K562 (cell line): Measurements from ENCODE around the gene GATC. TPM values are rescaled to one million over a fixed set of nuclear protein-coding genes. Genes with fewer than 3 reads are reported as not detected.

ENCODE experiments used
- ATAC-seq: fragments of 200-7000 bp; cut with Tn5 transposase; 3 replicates; pipeline ENCODE4 v1.9.1; 2020; ENCODE audit warnings: moderate library complexity
- BruUV-seq: library from RNA; stranded (reverse); fragments of 400-500 nt; replicated peaks from 2 replicates; lab custom pipeline; 2021; lab: Mats Ljungman, UMichigan
- CTCF ChIA-PET: fragments of 300-600 bp; formaldehyde crosslinking; extraction: SDS; loops from one replicate; lab custom pipeline; 2021; ENCODE audit warnings: low intra/inter-chr PET ratio; lab: Yijun Ruan, JAX
- POLR2A ChIA-PET: fragments of 300-600, 350-650 bp; sonication (Branson Sonifier 250); formaldehyde crosslinking; extraction: SDS; loops from one replicate; lab custom pipeline; 2021; ENCODE audit warnings: antibody characterized with exemption, inconsistent platforms; lab: Yijun Ruan, JAX
- DNase-seq, 4 experiments: peaks; one replicate each; pipeline versions ENCODE4 v3.0.0 to v3.0.0-alpha.2; 2011 to 2018; ENCODE audit warnings: low spot score in 3 of 4, mixed read lengths in 3 of 4; ENCODE audit errors: extremely low read depth in 1 of 4
- FAIRE-seq: peaks from 2 replicates; lab custom pipeline; 2011; peaks lifted over from hg19 to GRCh38; lab: Jason Lieb, UNC
- H2AFZ ChIP-seq: 2 replicates; pipeline ENCODE4 v1.6.0; 2011; ENCODE audit warnings: low read depth, low read length, control low read depth, inconsistent platforms
- H3K27ac ChIP-seq: fragments of 200-600 bp; 3 replicates; pipeline ENCODE4 v1.8.0; 2011; ENCODE audit warnings: low read depth, mild to moderate bottlenecking, control low read depth, inconsistent platforms, low read length, moderate library complexity, mixed read lengths; ENCODE audit errors: extremely low read depth
- H3K27me3 ChIP-seq, 2 experiments: fragments of 300-600 bp in 1 of 2; 2 replicates in 1 of 2; 3 replicates in 1 of 2; pipeline versions ENCODE4 v1.6.0 to v1.8.0; 2011; ENCODE audit warnings: inconsistent platforms in 2 of 2, low read length in 2 of 2, mild to moderate bottlenecking in 1 of 2, mixed read lengths in 1 of 2, moderate library complexity in 1 of 2; ENCODE audit not compliant: control insufficient read depth in 2 of 2, insufficient read depth in 2 of 2
- H3K36me3 ChIP-seq: fragments of 300-600 bp; 3 replicates; pipeline ENCODE4 v1.8.0; 2011; ENCODE audit warnings: mild to moderate bottlenecking, low read length, inconsistent platforms; ENCODE audit not compliant: control insufficient read depth, insufficient read depth
- H3K4me1 ChIP-seq, 2 experiments: fragments of 200-600 bp in 1 of 2; replicated peaks in 1 of 2; 2 replicates in 1 of 2; 3 replicates in 1 of 2; pipeline versions ENCODE4 v1.5.1 to v1.8.0; 2011; ENCODE audit warnings: inconsistent platforms in 2 of 2, low read length in 2 of 2, mild to moderate bottlenecking in 1 of 2, mixed read lengths in 1 of 2, moderate library complexity in 1 of 2; ENCODE audit not compliant: control insufficient read depth in 2 of 2, insufficient read depth in 2 of 2
- H3K4me2 ChIP-seq: 2 replicates; pipeline ENCODE4 v1.6.1; 2011; ENCODE audit warnings: low read length, control low read depth, inconsistent platforms, mixed read lengths; ENCODE audit not compliant: insufficient read depth
- H3K4me3 ChIP-seq: fragments of 200-600 bp; sonication (generic), shearing (Covaris generic); 2 replicates; pipeline ENCODE4 v1.5.1; 2016; ENCODE audit warnings: control low read depth, inconsistent platforms
- H3K79me2 ChIP-seq: fragments of 200-600 bp; 3 replicates; pipeline ENCODE4 v1.8.0; 2011; ENCODE audit warnings: low read length, inconsistent platforms; ENCODE audit not compliant: control insufficient read depth, insufficient read depth
- H3K9ac ChIP-seq, 2 experiments: 2 replicates each; pipeline versions ENCODE4 v1.6.0 to v1.6.1; 2011; ENCODE audit warnings: low read depth in 2 of 2, low read length in 2 of 2, control low read depth in 1 of 2, inconsistent platforms in 1 of 2, mild to moderate bottlenecking in 1 of 2, mixed read lengths in 1 of 2; ENCODE audit not compliant: insufficient read depth in 1 of 2
- H3K9me1 ChIP-seq: one replicate; pipeline ENCODE4 v1.6.0; 2011; ENCODE audit warnings: inconsistent platforms, mild to moderate bottlenecking, low read length, moderate library complexity; ENCODE audit not compliant: control insufficient read depth, insufficient read depth
- H3K9me3 ChIP-seq: replicated peaks from 2 replicates; pipeline ENCODE4 v1.5.1; 2011; ENCODE audit warnings: low read depth, low read length, inconsistent platforms; ENCODE audit not compliant: control insufficient read depth, insufficient read depth
- H4K20me1 ChIP-seq: replicated peaks from 2 replicates; pipeline ENCODE4 v1.6.1; 2011; ENCODE audit warnings: low read length, inconsistent platforms, mixed read lengths; ENCODE audit not compliant: control insufficient read depth, insufficient read depth
- BCOR ChIP-seq: fragments of 450-650 bp; IDR thresholded peaks from 2 replicates; pipeline ENCODE4 v1.6.1; 2016
- CREB1 ChIP-seq, 2 experiments: sonication (generic) in 1 of 2; formaldehyde crosslinking in 1 of 2; IDR thresholded peaks; 2 replicates each; pipeline versions ENCODE4 v1.6.1 to v1.8.0; 2012 to 2022; ENCODE audit warnings: inconsistent platforms in 1 of 2, mild to moderate bottlenecking in 1 of 2, missing genetic modification reagents in 1 of 2, moderate library complexity in 1 of 2
- HDAC6 ChIP-seq: IDR thresholded peaks from 2 replicates; pipeline ENCODE4 v1.6.1; 2012; ENCODE audit warnings: low read depth, mild to moderate bottlenecking, control low read depth, inconsistent platforms, low read length, moderate library complexity
- KAT2B ChIP-seq: IDR thresholded peaks from one replicate; pipeline ENCODE4 v1.6.1; 2012; ENCODE audit warnings: low read depth, mild to moderate bottlenecking, control low read depth, inconsistent platforms, low read length, moderate library complexity
- MBD2 ChIP-seq: sonication (generic); IDR thresholded peaks from 2 replicates; pipeline ENCODE4 v1.6.1; 2016; ENCODE audit warnings: low read depth, borderline replicate concordance
- RBM25 ChIP-seq: fragments of 200-400 bp; formaldehyde crosslinking; IDR thresholded peaks from 2 replicates; pipeline ENCODE4 v1.6.1; 2018; ENCODE audit warnings: low read length, low read depth, moderate library complexity; ENCODE audit not compliant: severe bottlenecking
- SETDB1 ChIP-seq: IDR thresholded peaks from one replicate; pipeline ENCODE4 v1.6.1; 2012; ENCODE audit warnings: low read length, control low read depth, inconsistent platforms
- SIN3B ChIP-seq: fragments of 450-650 bp; IDR thresholded peaks from 2 replicates; pipeline ENCODE4 v1.6.1; 2017; ENCODE audit warnings: low read depth, mild to moderate bottlenecking, moderate library complexity
- ZNF124 ChIP-seq: sonication (generic); formaldehyde crosslinking; IDR thresholded peaks from 2 replicates; pipeline ENCODE4 v1.8.1; 2022; ENCODE audit warnings: missing genetic modification reagents
- ZNF431 ChIP-seq: sonication (generic); formaldehyde crosslinking; IDR thresholded peaks from 2 replicates; pipeline ENCODE4 v1.8.0; 2022; ENCODE audit warnings: mild to moderate bottlenecking, missing genetic modification reagents
- ZNF589 ChIP-seq: fragments of 200-800 bp; sonication (Bioruptor generic); IDR thresholded peaks from 2 replicates; pipeline ENCODE4 v1.6.1; 2016; ENCODE audit warnings: low read depth, missing genetic modification characterization, missing compliant biosample characterization
- ZSCAN32 ChIP-seq: fragments of 450-650 bp; formaldehyde crosslinking; IDR thresholded peaks from 2 replicates; pipeline ENCODE4 v1.4.0; 2020; ENCODE audit warnings: mild to moderate bottlenecking, moderate library complexity
- WGBS: fragments of 100-300 bp; shearing (Covaris generic); methylation state at CpG from one replicate; pipeline ENCODE4 v1.1.6; 2016; ENCODE audit warnings: low coverage, mixed read lengths; ENCODE audit not compliant: insufficient coverage; ENCODE audit errors: missing lambda C conversion rate; 5-methylcytosine and 5-hydroxymethylcytosine counted together
- in situ Hi-C: fragments of 300-500 bp; cut with MboI; formaldehyde crosslinking; loops from 4 replicates; pipeline ENCODE4 v1.15.0; 2018; ENCODE audit warnings: inconsistent platforms, mixed read lengths
- intact Hi-C: fragments of 100-400 bp; cut with micrococcal nuclease; formaldehyde crosslinking; loops from 2 replicates; pipeline ENCODE4 v1.14.2; 2022
- polyA plus RNA-seq, 8 experiments: library from polyadenylated mRNA; depleted of rRNA in 4 of 8; stranded (reverse) in 5 of 8; unstranded in 3 of 8; fragments of >200 nt; fragmentation: Nextera tagmentation in 2 of 8; fragmentation: Illumina TruSeq in 1 of 8; extraction: Ambion mirVana in 2 of 8; extraction: Trizol in 1 of 8; gene quantifications; 2 replicates each; pipeline versions ENCODE4 v1.2.1 to v1.2.3, GENCODE V29; 2011 to 2014; ENCODE audit warnings: inconsistent platforms in 1 of 8, missing spikeins in 1 of 8
- total RNA-seq, 7 experiments: library from RNA; depleted of rRNA in 6 of 7; stranded (reverse); fragments of >200 nt in 6 of 7; fragmentation: Illumina TruSeq in 2 of 7; extraction: Trizol in 2 of 7; gene quantifications; 2 replicates each; pipeline versions ENCODE4 v1.2.1 to v1.2.3, GENCODE V29; 2011 to 2021; ENCODE audit warnings: low replicate concordance in 1 of 7
- TF ChIP-seq, protein P1 (sequence below), 2 experiments: fragments of 450-650 bp in 1 of 2; IDR thresholded peaks; 2 replicates each; pipeline ENCODE4 v1.6.1; 2011 to 2017; ENCODE audit warnings: low read depth in 2 of 2, antibody characterized with exemption in 1 of 2, borderline replicate concordance in 1 of 2, low read length in 1 of 2, mild to moderate bottlenecking in 1 of 2, mixed read lengths in 1 of 2; ENCODE audit not compliant: control insufficient read depth in 1 of 2
- TF ChIP-seq, protein P2 (sequence below), 2 experiments: IDR thresholded peaks; 2 replicates each; pipeline ENCODE4 v1.6.1; 2012; ENCODE audit warnings: improper control_type of control experiment in 2 of 2, low read depth in 2 of 2, low read length in 2 of 2, borderline replicate concordance in 1 of 2
- TF ChIP-seq, protein P3 (sequence below): IDR thresholded peaks from 2 replicates; pipeline ENCODE4 v1.6.1; 2016; ENCODE audit warnings: missing genetic modification characterization, missing compliant biosample characterization

The GATC gene
- total and polyA plus RNA-seq, 9 of the 15 experiments (the other 6 are each of a cell fraction or from before 2014, with no cell fraction given): 5.8 to 52.6 (median 28.2) TPM

DNA sequence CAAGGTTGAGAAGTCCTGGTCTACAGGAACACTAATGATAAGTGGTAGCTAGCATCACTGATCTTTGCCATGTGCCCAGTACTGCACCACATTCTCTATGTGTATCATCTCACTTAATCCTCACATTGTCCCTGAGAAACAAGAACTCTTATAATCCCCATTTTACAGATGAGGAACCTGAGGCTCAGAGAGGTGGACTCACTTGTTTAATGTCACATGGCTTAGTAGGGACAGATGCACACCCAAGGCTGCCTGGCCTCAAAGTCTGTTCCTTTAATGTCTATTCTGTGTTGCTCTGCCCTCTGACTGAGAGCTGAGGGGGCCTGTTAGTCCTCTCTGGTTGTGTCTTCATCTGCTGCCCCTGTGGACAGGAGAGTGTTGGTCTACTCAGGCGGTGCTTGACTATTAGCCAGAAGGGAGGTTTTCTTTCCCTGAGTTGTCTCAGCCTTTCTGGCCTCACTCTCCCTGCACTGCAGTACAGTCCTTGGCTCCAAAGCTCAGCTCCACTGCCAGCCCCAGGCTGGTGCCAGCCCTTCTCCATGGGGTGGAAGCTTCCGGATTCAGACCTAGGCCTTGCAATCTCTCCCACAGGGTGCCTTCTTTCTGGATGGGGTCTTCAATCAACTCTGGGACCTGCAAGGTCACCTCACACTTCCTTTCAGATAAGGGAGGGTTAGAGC is 44.7 kb downstream of the GATC start:
- Histone ChIP-seq H3K9me3 (no peaks in the 10 kb centered on the region), H4K20me1 (no peaks in the 10 kb centered on the region), H3K4me1 (peaks cover 9 to 28% of the 10 kb centered on the region in 2 experiments; a peak in 4 of 5 replicates), H3K79me2 (peaks cover 21% of the 10 kb centered on the region), H2AFZ (no peak overlapping the region), H3K27ac (no peak overlapping the region), H3K4me3 (no peak overlapping the region), H3K27me3 (no peaks in the 10 kb centered on the region), H3K36me3 (peaks cover 26% of the 10 kb centered on the region), H3K9ac (peak overlapping the region in 1 of 2 experiments; percentile 81; a peak in 2 of 4 replicates), H3K4me2 (no peak overlapping the region), H3K9me1 (no peaks in the 10 kb centered on the region)
- no TSS peak for BruUV-seq
- WGBS: 93% methylated on average over 2 of the region's 2 CpGs
- no peak for DNase-seq
- CTCF ChIA-PET: no interaction called here
- in situ Hi-C loops: no loop called here
- intact Hi-C loops: no loop called here
- POLR2A ChIA-PET: interaction anchor here (0.7 to 3.6 kb wide), 9 partner anchors 8 to 50 kb away, joined by 3 to 14 read pairs (median 3); partner anchors contain the start of gene COQ5
- FAIRE-seq: no peak
- no peak for ATAC-seq
- TF ChIP-seq, protein P1, sequence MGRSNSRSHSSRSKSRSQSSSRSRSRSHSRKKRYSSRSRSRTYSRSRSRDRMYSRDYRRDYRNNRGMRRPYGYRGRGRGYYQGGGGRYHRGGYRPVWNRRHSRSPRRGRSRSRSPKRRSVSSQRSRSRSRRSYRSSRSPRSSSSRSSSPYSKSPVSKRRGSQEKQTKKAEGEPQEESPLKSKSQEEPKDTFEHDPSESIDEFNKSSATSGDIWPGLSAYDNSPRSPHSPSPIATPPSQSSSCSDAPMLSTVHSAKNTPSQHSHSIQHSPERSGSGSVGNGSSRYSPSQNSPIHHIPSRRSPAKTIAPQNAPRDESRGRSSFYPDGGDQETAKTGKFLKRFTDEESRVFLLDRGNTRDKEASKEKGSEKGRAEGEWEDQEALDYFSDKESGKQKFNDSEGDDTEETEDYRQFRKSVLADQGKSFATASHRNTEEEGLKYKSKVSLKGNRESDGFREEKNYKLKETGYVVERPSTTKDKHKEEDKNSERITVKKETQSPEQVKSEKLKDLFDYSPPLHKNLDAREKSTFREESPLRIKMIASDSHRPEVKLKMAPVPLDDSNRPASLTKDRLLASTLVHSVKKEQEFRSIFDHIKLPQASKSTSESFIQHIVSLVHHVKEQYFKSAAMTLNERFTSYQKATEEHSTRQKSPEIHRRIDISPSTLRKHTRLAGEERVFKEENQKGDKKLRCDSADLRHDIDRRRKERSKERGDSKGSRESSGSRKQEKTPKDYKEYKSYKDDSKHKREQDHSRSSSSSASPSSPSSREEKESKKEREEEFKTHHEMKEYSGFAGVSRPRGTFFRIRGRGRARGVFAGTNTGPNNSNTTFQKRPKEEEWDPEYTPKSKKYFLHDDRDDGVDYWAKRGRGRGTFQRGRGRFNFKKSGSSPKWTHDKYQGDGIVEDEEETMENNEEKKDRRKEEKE (IDR thresholded peaks at IDR 0.05; ENCODE audit: borderline replicate concordance in 1 of 2, control insufficient read depth in 1 of 2, low read depth in 2 of 2, low read length in 1 of 2): no peak
- TF ChIP-seq ZNF589 (CRISPR knock-in tag) (no peak), KAT2B (no peak), SETDB1 (no peak), ZNF431 (CRISPR knock-in tag) (no peak), ZNF124 (CRISPR knock-in tag) (no peak), HDAC6 (no peak), CREB1 (IDR thresholded peaks at IDR 0.05) (no peak), CREB1 (CRISPR knock-in tag; IDR thresholded peaks at IDR 0.05) (no peak), RBM25 (peak; percentile 86), BCOR (peak; percentile 53; the same call in 1 of the 2 replicates), ZSCAN32 (CRISPR knock-in tag) (no peak), SIN3B (no peak), MBD2 (no peak)
- TF ChIP-seq, protein P2, sequence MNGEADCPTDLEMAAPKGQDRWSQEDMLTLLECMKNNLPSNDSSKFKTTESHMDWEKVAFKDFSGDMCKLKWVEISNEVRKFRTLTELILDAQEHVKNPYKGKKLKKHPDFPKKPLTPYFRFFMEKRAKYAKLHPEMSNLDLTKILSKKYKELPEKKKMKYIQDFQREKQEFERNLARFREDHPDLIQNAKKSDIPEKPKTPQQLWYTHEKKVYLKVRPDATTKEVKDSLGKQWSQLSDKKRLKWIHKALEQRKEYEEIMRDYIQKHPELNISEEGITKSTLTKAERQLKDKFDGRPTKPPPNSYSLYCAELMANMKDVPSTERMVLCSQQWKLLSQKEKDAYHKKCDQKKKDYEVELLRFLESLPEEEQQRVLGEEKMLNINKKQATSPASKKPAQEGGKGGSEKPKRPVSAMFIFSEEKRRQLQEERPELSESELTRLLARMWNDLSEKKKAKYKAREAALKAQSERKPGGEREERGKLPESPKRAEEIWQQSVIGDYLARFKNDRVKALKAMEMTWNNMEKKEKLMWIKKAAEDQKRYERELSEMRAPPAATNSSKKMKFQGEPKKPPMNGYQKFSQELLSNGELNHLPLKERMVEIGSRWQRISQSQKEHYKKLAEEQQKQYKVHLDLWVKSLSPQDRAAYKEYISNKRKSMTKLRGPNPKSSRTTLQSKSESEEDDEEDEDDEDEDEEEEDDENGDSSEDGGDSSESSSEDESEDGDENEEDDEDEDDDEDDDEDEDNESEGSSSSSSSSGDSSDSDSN (IDR thresholded peaks at IDR 0.05; ENCODE audit: borderline replicate concordance in 1 of 2, low read depth in 2 of 2, low read length in 2 of 2): no peak
- TF ChIP-seq, protein P3, sequence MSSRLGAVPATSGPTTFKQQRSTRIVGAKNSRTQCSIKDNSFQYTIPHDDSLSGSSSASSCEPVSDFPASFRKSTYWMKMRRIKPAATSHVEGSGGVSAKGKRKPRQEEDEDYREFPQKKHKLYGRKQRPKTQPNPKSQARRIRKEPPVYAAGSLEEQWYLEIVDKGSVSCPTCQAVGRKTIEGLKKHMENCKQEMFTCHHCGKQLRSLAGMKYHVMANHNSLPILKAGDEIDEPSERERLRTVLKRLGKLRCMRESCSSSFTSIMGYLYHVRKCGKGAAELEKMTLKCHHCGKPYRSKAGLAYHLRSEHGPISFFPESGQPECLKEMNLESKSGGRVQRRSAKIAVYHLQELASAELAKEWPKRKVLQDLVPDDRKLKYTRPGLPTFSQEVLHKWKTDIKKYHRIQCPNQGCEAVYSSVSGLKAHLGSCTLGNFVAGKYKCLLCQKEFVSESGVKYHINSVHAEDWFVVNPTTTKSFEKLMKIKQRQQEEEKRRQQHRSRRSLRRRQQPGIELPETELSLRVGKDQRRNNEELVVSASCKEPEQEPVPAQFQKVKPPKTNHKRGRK (tag): no peak
